Activated T-cell treated with anti-CD3 and anti-CD28 coated beads, Interleukin-2, amount 50 U/mL, for 1 hour (primary cell): Measurements from ENCODE around the gene FSCN2.

ENCODE experiments used
- DNase-seq: peaks from one replicate; pipeline ENCODE4 v3.0.0-alpha.2; 2020

Gene FSCN2

GRCh38 chr17:81563861-81564586, 35.8 kb downstream of the FSCN2 start:
- no peak for DNase-seq

- DNase-seq = no peak
These were observed 36.6 kb downstream of the FSCN2 start for GRCh38 chr17:81564778-81565177.

- DNase-seq = no peak
These were observed 37.1 kb downstream of the FSCN2 start for GRCh38 chr17:81565231-81565630.

GRCh38 chr17:81566461-81567126, 38.4 kb downstream of the FSCN2 start:
- DNase-seq = no peak

GRCh38 chr17:81567191-81567590, 39.0 kb downstream of the FSCN2 start:
- no peak for DNase-seq

GRCh38 chr17:81568416-81568815, 40.2 kb downstream of the FSCN2 start:
- DNase-seq = no peak

- no peak for DNase-seq
These were observed 41.9 kb downstream of the FSCN2 start for GRCh38 chr17:81569986-81570514.

- no peak for DNase-seq
These were observed 42.8 kb downstream of the FSCN2 start for GRCh38 chr17:81570964-81571363.

- no peak for DNase-seq
These were observed 44.5 kb downstream of the FSCN2 start for GRCh38 chr17:81572563-81573168.

GRCh38 chr17:81573794-81574642, 45.8 kb downstream of the FSCN2 start:
- DNase-seq = no peak

- no peak for DNase-seq
These were observed 46.4 kb downstream of the FSCN2 start for GRCh38 chr17:81574643-81574956.

- no peak for DNase-seq
These were observed 47.7 kb downstream of the FSCN2 start for GRCh38 chr17:81575836-81576235.

GRCh38 chr17:81576621-81577277, 48.6 kb downstream of the FSCN2 start:
- DNase-seq = no peak

- no peak for DNase-seq
These were observed 49.3 kb downstream of the FSCN2 start for GRCh38 chr17:81577278-81578000.

- DNase-seq = no peak
These were observed 49.9 kb downstream of the FSCN2 start for GRCh38 chr17:81578038-81578441.

GRCh38 chr17:81578561-81579225, 50.5 kb downstream of the FSCN2 start:
- DNase-seq = no peak

- no peak for DNase-seq
These were observed 51.1 kb downstream of the FSCN2 start for GRCh38 chr17:81579298-81579697.

GRCh38 chr17:81579821-81580321, 51.7 kb downstream of the FSCN2 start:
- DNase-seq = no peak

- DNase-seq = no peak
These were observed 52.3 kb downstream of the FSCN2 start for GRCh38 chr17:81580481-81580880.

GRCh38 chr17:81581758-81582157, 53.6 kb downstream of the FSCN2 start:
- DNase-seq = no peak

- DNase-seq = no peak
These were observed 54.2 kb downstream of the FSCN2 start for GRCh38 chr17:81582341-81582740.
